Breast epithelium (tissue), 4 donors: ENCODE measurements around the gene PDPK1. TPM values are rescaled to one million over a fixed set of nuclear protein-coding genes. Genes with fewer than 3 reads are reported as not detected.

Experiments used
- DNase-seq, 2 donors: peaks; one replicate each; pipeline ENCODE4 v3.0.0-alpha.2; 2019; ENCODE audit warnings: low spot score in 2 of 2
- H3K27ac ChIP-seq, 2 donors: fragments of 200-600 bp; sonication (generic) in 1 of 2; one replicate each; pipeline ENCODE4 v1.5.1; 2016 to 2019; ENCODE audit warnings: mild to moderate bottlenecking in 1 of 2
- H3K27me3 ChIP-seq, 2 donors: fragments of 200-600 bp; sonication (generic) in 1 of 2; one replicate each; pipeline versions ENCODE4 v1.5.1 to v1.6.0; 2017 to 2019; ENCODE audit warnings: control low read depth in 1 of 2, mild to moderate bottlenecking in 1 of 2
- H3K36me3 ChIP-seq: fragments of 200-600 bp; one replicate; pipeline ENCODE4 v1.5.1; 2019
- H3K4me1 ChIP-seq, 2 donors: fragments of 200-600 bp; sonication (generic); one replicate each; pipeline ENCODE4 v1.5.1; 2016 to 2019; ENCODE audit warnings: control low read depth in 1 of 2
- H3K4me3 ChIP-seq, 3 donors: fragments of 200-600 bp; sonication (generic); 1 replicate in 2 of 3; 2 replicates in 1 of 3; pipeline ENCODE4 v1.5.1; 2016 to 2019; ENCODE audit warnings: mild to moderate bottlenecking in 3 of 3, moderate library complexity in 2 of 3
- H3K9me3 ChIP-seq, 2 donors: fragments of 200-600 bp; sonication (generic) in 1 of 2; one replicate each; pipeline ENCODE4 v1.5.1; 2016 to 2019; ENCODE audit warnings: control low read depth in 1 of 2
- CTCF ChIP-seq, 3 donors: fragments of 450-650 bp; IDR thresholded peaks; one replicate each; pipeline ENCODE4 v1.5.1; 2016 to 2017; ENCODE audit warnings: antibody characterized with exemption in 3 of 3, mild to moderate bottlenecking in 3 of 3, moderate library complexity in 3 of 3
- POLR2A ChIP-seq: fragments of 450-650 bp; IDR thresholded peaks from one replicate; pipeline ENCODE4 v1.6.1; 2016; ENCODE audit warnings: antibody characterized with exemption, mild to moderate bottlenecking, moderate library complexity
- POLR2AphosphoS5 ChIP-seq, 3 donors: sonication (generic); formaldehyde crosslinking; IDR thresholded peaks; one replicate each; pipeline ENCODE4 v1.6.1; 2017; ENCODE audit warnings: antibody characterized with exemption in 3 of 3
- intact Hi-C: fragments of 100-400 bp; cut with DNase I; formaldehyde crosslinking; loops from one replicate; pipeline ENCODE4 v1.15.1; 2023; ENCODE audit warnings: low total_unique reads
- total RNA-seq, 3 donors: library from RNA; depleted of rRNA; stranded (reverse); fragments of >200 nt; gene quantifications; one replicate each; pipeline ENCODE4 v1.1.0, GENCODE V29; 2016

Gene PDPK1
- total RNA-seq, 3 donors from 2014 or later: 28.8 to 32.8 (median 29.4) TPM

GRCh38 chr16:2529961-2530628 is 7.7 kb upstream of the PDPK1 start:
- TF ChIP-seq CTCF (IDR thresholded peaks at IDR 0.05): no peak
- no peak for DNase-seq
- H3K9me3 ChIP-seq: no peaks in the 10 kb centered on the region
- H3K4me3 ChIP-seq: no peak overlapping the region
- intact Hi-C loops: no loop called here
- peak overlapping the region in 1 of 2 donors; percentile 12 for H3K27ac ChIP-seq
- H3K36me3 ChIP-seq: no peaks in the 10 kb centered on the region
- H3K27me3 ChIP-seq: no peaks in the 10 kb centered on the region
- peaks cover 0 to 7% of the 10 kb centered on the region in 2 donors for H3K4me1 ChIP-seq

GRCh38 chr16:2530629-2531318 is 7.0 kb upstream of the PDPK1 start:
- no peaks in the 10 kb centered on the region for H3K36me3 ChIP-seq
- peaks cover 0 to 7% of the 10 kb centered on the region in 2 donors for H3K4me1 ChIP-seq
- intact Hi-C loops: no loop called here
- peak overlapping the region in 2 of 3 donors; percentile 67 to 75 for H3K4me3 ChIP-seq
- H3K27ac ChIP-seq: peak overlapping the region; percentile 98 to 99
- TF ChIP-seq POLR2A (no peak), CTCF (IDR thresholded peaks at IDR 0.05) (no peak), POLR2AphosphoS5 (IDR thresholded peaks at IDR 0.05) (no peak)
- no peaks in the 10 kb centered on the region for H3K27me3 ChIP-seq
- no peak for DNase-seq
- H3K9me3 ChIP-seq: no peaks in the 10 kb centered on the region

- Histone ChIP-seq H3K27ac (peak within 1 kb of the TSS; percentile 98 to 99), H3K4me3 (peak within 1 kb of the TSS; percentile 67 to 81 (median 75)), H3K36me3 (no peaks in the 10 kb centered on the region), H3K27me3 (no peaks in the 10 kb centered on the region), H3K9me3 (no peaks in the 10 kb centered on the region), H3K4me1 (peaks cover 0 to 7% of the 10 kb centered on the region in 2 donors)
- no peak for DNase-seq
- TF ChIP-seq CTCF (IDR thresholded peaks at IDR 0.05) (no peak), POLR2AphosphoS5 (IDR thresholded peaks at IDR 0.05) (no peak), POLR2A (no peak)
- intact Hi-C loops: no loop called here
Measured at GRCh38 chr16:2531371-2531695, 6.5 kb upstream of the PDPK1 start, which contains the start of gene CEMP1. CEMP1 (minus strand) TSS chr16:2531408; CDS start chr16:2531073, 335 bp downstream.

GRCh38 chr16:2531696-2532493 is 5.9 kb upstream of the PDPK1 start:
- Histone ChIP-seq H3K36me3 (no peaks in the 10 kb centered on the region), H3K27ac (peak overlapping the region; percentile 98 to 99), H3K27me3 (no peaks in the 10 kb centered on the region), H3K9me3 (no peaks in the 10 kb centered on the region), H3K4me3 (peak overlapping the region; percentile 67 to 81 (median 75)), H3K4me1 (peaks cover 0 to 7% of the 10 kb centered on the region in 2 donors)
- peak; percentile 99 for DNase-seq
- intact Hi-C loops: no loop called here
- TF ChIP-seq CTCF (IDR thresholded peaks at IDR 0.05): no peak
- peak in 2 of 3 donors; percentile 76 to 82 for TF ChIP-seq POLR2AphosphoS5 (IDR thresholded peaks at IDR 0.05)
